SU-DHL-6 (cell line): Measurements from ENCODE around the gene MRRF.

Experiments
- EZH2phosphoT487 ChIP-seq: fragments of 200-600 bp; sonication (generic), shearing (Covaris generic); conservative IDR thresholded peaks from 2 replicates; pipeline ENCODE4 v1.6.1; 2018; ENCODE audit warnings: mild to moderate bottlenecking, antibody characterized with exemption, low read length, moderate library complexity, mixed read lengths
- TF ChIP-seq, protein P1 (sequence below): fragments of 200-600 bp; sonication (generic); IDR thresholded peaks from one replicate; pipeline ENCODE4 v1.5.1; 2017; ENCODE audit warnings: antibody characterized with exemption, mild to moderate bottlenecking, low read length, moderate library complexity; ENCODE audit not compliant: insufficient read depth, poor library complexity, severe bottlenecking

DNA sequence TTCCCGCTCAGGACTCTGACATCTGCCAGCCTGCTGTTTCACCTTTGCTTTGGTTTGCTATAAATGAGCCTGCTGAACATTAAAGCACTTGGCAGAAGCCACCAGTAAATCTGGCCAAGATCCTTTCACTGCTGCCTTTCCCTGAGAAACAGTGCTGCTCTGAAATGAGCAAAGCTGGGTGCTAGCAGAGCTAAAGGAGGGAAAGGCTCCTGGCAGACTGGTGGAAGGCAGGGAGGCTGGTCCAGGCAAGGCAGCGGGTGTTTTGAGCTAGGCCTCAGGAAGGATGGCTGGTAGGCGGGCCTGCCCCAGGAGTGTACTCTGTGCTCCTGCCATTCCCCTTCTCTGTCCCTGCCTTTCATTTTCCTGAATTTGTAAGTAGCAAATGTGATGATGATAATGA lies 53.6 kb downstream of the MRRF start:
- TF ChIP-seq, protein P1, sequence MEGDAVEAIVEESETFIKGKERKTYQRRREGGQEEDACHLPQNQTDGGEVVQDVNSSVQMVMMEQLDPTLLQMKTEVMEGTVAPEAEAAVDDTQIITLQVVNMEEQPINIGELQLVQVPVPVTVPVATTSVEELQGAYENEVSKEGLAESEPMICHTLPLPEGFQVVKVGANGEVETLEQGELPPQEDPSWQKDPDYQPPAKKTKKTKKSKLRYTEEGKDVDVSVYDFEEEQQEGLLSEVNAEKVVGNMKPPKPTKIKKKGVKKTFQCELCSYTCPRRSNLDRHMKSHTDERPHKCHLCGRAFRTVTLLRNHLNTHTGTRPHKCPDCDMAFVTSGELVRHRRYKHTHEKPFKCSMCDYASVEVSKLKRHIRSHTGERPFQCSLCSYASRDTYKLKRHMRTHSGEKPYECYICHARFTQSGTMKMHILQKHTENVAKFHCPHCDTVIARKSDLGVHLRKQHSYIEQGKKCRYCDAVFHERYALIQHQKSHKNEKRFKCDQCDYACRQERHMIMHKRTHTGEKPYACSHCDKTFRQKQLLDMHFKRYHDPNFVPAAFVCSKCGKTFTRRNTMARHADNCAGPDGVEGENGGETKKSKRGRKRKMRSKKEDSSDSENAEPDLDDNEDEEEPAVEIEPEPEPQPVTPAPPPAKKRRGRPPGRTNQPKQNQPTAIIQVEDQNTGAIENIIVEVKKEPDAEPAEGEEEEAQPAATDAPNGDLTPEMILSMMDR: no peak
- no peak for TF ChIP-seq EZH2phosphoT487
